HepG2 (cell line): ENCODE data around the gene VIPR1. TPM values are rescaled to one million over a fixed set of nuclear protein-coding genes. Genes with fewer than 3 reads are reported as not detected.

ENCODE experiments used
- ATAC-seq: fragments of 200-7000 bp; cut with Tn5 transposase; 3 replicates; pipeline ENCODE4 v1.9.1; 2020; ENCODE audit warnings: mild to moderate bottlenecking, moderate library complexity
- BruUV-seq: library from RNA; stranded (reverse); fragments of 400-500 nt; replicated peaks from 2 replicates; lab custom pipeline; 2021; lab: Mats Ljungman, UMichigan
- CTCF ChIA-PET: fragments of 300-600 bp; formaldehyde crosslinking; extraction: SDS; loops from one replicate; lab custom pipeline; 2021; ENCODE audit warnings: low total read pairs, inconsistent platforms, low intra/inter-chr PET ratio; lab: Yijun Ruan, JAX
- POLR2A ChIA-PET: fragments of 350-600 bp; sonication (Branson Sonifier 250); formaldehyde crosslinking; loops from one replicate; lab custom pipeline; 2020; ENCODE audit warnings: antibody characterized with exemption, inconsistent platforms; lab: Yijun Ruan, JAX
- DNase-seq: peaks from one replicate; pipeline ENCODE4 v3.0.0-alpha.2; 2015; ENCODE audit warnings: low spot score
- FAIRE-seq: peaks from 3 replicates; lab custom pipeline; 2011; peaks lifted over from hg19 to GRCh38; lab: Jason Lieb, UNC
- H2AFZ ChIP-seq: one replicate; pipeline ENCODE4 v1.6.1; 2011; ENCODE audit warnings: low read length, inconsistent platforms
- H3K27ac ChIP-seq: fragments of 300-600 bp; 3 replicates; pipeline ENCODE4 v1.8.0; 2011; ENCODE audit warnings: mixed run types, mild to moderate bottlenecking, mixed read lengths, low read length, inconsistent platforms; ENCODE audit not compliant: insufficient read depth; ENCODE audit errors: extremely low read length
- H3K27me3 ChIP-seq, 2 experiments: fragments of 200-600 bp in 1 of 2; 2 replicates in 1 of 2; 3 replicates in 1 of 2; pipeline versions ENCODE4 v1.6.0 to v1.8.0; 2011; ENCODE audit warnings: low read length in 2 of 2, mild to moderate bottlenecking in 2 of 2, moderate library complexity in 2 of 2, inconsistent platforms in 1 of 2; ENCODE audit not compliant: insufficient read depth in 2 of 2, control insufficient read depth in 1 of 2
- H3K36me3 ChIP-seq, 2 experiments: fragments of 200-600 bp in 1 of 2; replicated peaks in 1 of 2; 2 replicates in 1 of 2; 3 replicates in 1 of 2; pipeline versions ENCODE4 v1.5.1 to v1.8.0; 2011; ENCODE audit warnings: low read length in 2 of 2, inconsistent platforms in 1 of 2; ENCODE audit not compliant: insufficient read depth in 2 of 2, control insufficient read depth in 1 of 2
- H3K4me1 ChIP-seq: 2 replicates; pipeline ENCODE4 v1.5.1; 2012; ENCODE audit warnings: low read length, inconsistent platforms; ENCODE audit not compliant: insufficient read depth
- H3K4me2 ChIP-seq: 2 replicates; pipeline ENCODE4 v1.6.0; 2011; ENCODE audit warnings: low read depth, low read length, inconsistent platforms
- H3K4me3 ChIP-seq, 3 experiments: fragments of 200-600 bp in 1 of 3; sonication (generic), shearing (Covaris generic) in 1 of 3; replicated peaks in 1 of 3; 2 replicates each; pipeline ENCODE4 v1.5.1; 2011 to 2016; ENCODE audit warnings: low read length in 3 of 3, inconsistent platforms in 2 of 3, low read depth in 2 of 3, mild to moderate bottlenecking in 2 of 3, control low read depth in 1 of 3, mixed read lengths in 1 of 3; ENCODE audit not compliant: insufficient read depth in 1 of 3
- H3K79me2 ChIP-seq: one replicate; pipeline ENCODE4 v1.6.1; 2011; ENCODE audit warnings: low read length, inconsistent platforms; ENCODE audit not compliant: insufficient read depth
- H3K9ac ChIP-seq: 2 replicates; pipeline ENCODE4 v1.6.0; 2011; ENCODE audit warnings: mild to moderate bottlenecking, low read depth, low read length, inconsistent platforms; ENCODE audit not compliant: insufficient read depth
- H3K9me3 ChIP-seq: 2 replicates; pipeline ENCODE4 v1.5.1; 2012; ENCODE audit warnings: mild to moderate bottlenecking, low read length
- H4K20me1 ChIP-seq: 2 replicates; pipeline ENCODE4 v1.6.0; 2011; ENCODE audit warnings: inconsistent platforms, mild to moderate bottlenecking, low read length, moderate library complexity; ENCODE audit not compliant: insufficient read depth
- BCL6 ChIP-seq: IDR thresholded peaks from 2 replicates; pipeline ENCODE4 v1.6.1; 2016; ENCODE audit warnings: missing genetic modification reagents, missing compliant biosample characterization
- FOXP1 ChIP-seq, 2 experiments: fragments of 450-650 bp in 1 of 2; IDR thresholded peaks; 2 replicates each; pipeline ENCODE4 v1.6.1; 2017 to 2018; ENCODE audit warnings: antibody characterized with exemption in 1 of 2
- HHEX ChIP-seq: IDR thresholded peaks from 2 replicates; pipeline ENCODE4 v1.6.1; 2016; ENCODE audit warnings: control low read depth
- KDM5B ChIP-seq: sonication (generic); formaldehyde crosslinking; IDR thresholded peaks from 2 replicates; pipeline ENCODE4 v1.4.0; 2020; ENCODE audit warnings: missing genetic modification reagents, mild to moderate bottlenecking, borderline replicate concordance
- KLF13 ChIP-seq: sonication (generic); formaldehyde crosslinking; IDR thresholded peaks from 2 replicates; pipeline ENCODE4 v1.4.0; 2020; ENCODE audit warnings: mild to moderate bottlenecking, missing genetic modification reagents
- NFKB2 ChIP-seq: sonication (generic); formaldehyde crosslinking; IDR thresholded peaks from 2 replicates; pipeline ENCODE4 v1.4.0; 2020; ENCODE audit warnings: missing genetic modification reagents, borderline replicate concordance
- NR1H2 ChIP-seq: sonication (generic); formaldehyde crosslinking; IDR thresholded peaks from 2 replicates; pipeline ENCODE4 v1.8.1; 2022; ENCODE audit warnings: low read depth, missing genetic modification reagents, borderline replicate concordance
- RXRB ChIP-seq: IDR thresholded peaks from 2 replicates; pipeline ENCODE4 v1.6.1; 2016; ENCODE audit warnings: borderline replicate concordance, missing genetic modification reagents, missing compliant biosample characterization
- ZBTB7B ChIP-seq: sonication (generic); formaldehyde crosslinking; IDR thresholded peaks from 2 replicates; pipeline ENCODE4 v1.4.0; 2020; ENCODE audit warnings: missing genetic modification reagents
- ZNF768 ChIP-seq: sonication (generic); formaldehyde crosslinking; IDR thresholded peaks from 2 replicates; pipeline ENCODE4 v1.4.0; 2020; ENCODE audit warnings: missing genetic modification reagents
- ZSCAN21 ChIP-seq: sonication (generic); formaldehyde crosslinking; IDR thresholded peaks from 2 replicates; pipeline ENCODE4 v1.8.0; 2022; ENCODE audit warnings: mild to moderate bottlenecking, missing genetic modification reagents, moderate library complexity, borderline replicate concordance
- in situ Hi-C: cut with HindIII; loops from 2 replicates; pipeline ENCODE4 v1.10.0; 2017; ENCODE audit warnings: low pct_unique_long_range_greater_than_20kb; ENCODE audit not compliant: extremely low pct_ligation_motif_present
- intact Hi-C: fragments of 100-400 bp; cut with micrococcal nuclease; formaldehyde crosslinking; loops from one replicate; pipeline ENCODE4 v1.10.0; 2022; ENCODE audit not compliant: unreplicated experiment
- polyA plus RNA-seq, 8 experiments: library from polyadenylated mRNA; depleted of rRNA in 3 of 8; stranded (reverse) in 7 of 8; unstranded in 1 of 8; fragments of >200 nt; fragmentation: Illumina TruSeq in 4 of 8; extraction: Trizol in 4 of 8; gene quantifications; 2 replicates each; pipeline versions ENCODE4 v1.2.1 to v1.2.3, GENCODE V29; 2011 to 2016; ENCODE audit warnings: low read depth in 4 of 8, missing spikeins in 1 of 8, mixed read lengths in 1 of 8; ENCODE audit not compliant: insufficient read depth in 1 of 8
- total RNA-seq, 5 experiments: library from RNA; depleted of rRNA; stranded (reverse); fragments of >200 nt; fragmentation: Illumina TruSeq; extraction: Trizol; gene quantifications; 2 replicates each; pipeline ENCODE4 v1.2.3, GENCODE V29; 2016; ENCODE audit warnings: low read depth in 1 of 5
- TF ChIP-seq, protein P1 (sequence below): IDR thresholded peaks from 2 replicates; pipeline ENCODE4 v1.6.1; 2016
- TF ChIP-seq, protein P2 (sequence below): sonication (generic); formaldehyde crosslinking; IDR thresholded peaks from 2 replicates; pipeline ENCODE4 v1.4.0; 2020; ENCODE audit warnings: mild to moderate bottlenecking, missing genetic modification reagents, borderline replicate concordance
- TF ChIP-seq, protein P3 (sequence below), 2 experiments: sonication (generic) in 1 of 2; formaldehyde crosslinking in 1 of 2; IDR thresholded peaks; 2 replicates each; pipeline versions ENCODE4 v1.4.0 to v1.6.1; 2016 to 2020; ENCODE audit warnings: borderline replicate concordance in 1 of 2, low read depth in 1 of 2, mild to moderate bottlenecking in 1 of 2, missing genetic modification reagents in 1 of 2

VIPR1 gene
- total and polyA plus RNA-seq, 2 of the 13 experiments (the other 11 are each of a cell fraction or from before 2014, with no cell fraction given), result 0.04 to 0.11 TPM

DNA sequence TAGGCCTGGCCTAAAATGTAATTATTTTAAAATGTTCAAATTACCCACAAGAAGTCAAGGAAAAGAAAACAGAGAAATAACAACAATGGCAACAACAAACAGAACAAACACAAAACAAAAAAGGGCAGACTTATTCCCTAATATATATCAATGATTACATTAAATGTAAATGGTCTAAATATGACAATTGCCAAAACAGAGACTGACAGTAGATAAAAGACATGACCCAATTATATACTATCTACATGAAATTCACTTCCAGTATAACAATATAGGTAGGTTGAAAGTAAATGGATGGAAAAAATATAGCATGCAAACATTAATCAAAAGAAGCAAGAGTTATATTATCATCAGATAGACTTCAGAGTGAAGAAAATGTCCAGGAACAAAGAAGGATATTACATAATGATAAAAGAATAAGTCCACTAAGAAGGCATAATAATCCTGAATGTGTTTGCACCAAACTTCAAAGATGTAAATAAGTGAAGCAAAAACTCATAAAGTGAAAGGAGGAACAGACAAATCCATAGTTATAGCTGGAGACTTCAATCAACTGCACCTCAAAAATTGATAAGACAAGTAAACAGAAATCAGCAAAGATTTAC, 72.8 kb downstream of the VIPR1 start:
- Histone ChIP-seq H3K4me1 (peaks cover 8% of the 10 kb centered on the region), H3K79me2 (peaks cover 33% of the 10 kb centered on the region), H4K20me1 (no peaks in the 10 kb centered on the region), H3K36me3 (peaks cover 0 to 5% of the 10 kb centered on the region in 2 experiments; a peak in 1 of 5 replicates), H2AFZ (no peak overlapping the region), H3K27ac (no peak overlapping the region), H3K4me2 (no peak overlapping the region), H3K27me3 (no peaks in the 10 kb centered on the region), H3K9me3 (no peaks in the 10 kb centered on the region), H3K4me3 (no peak overlapping the region), H3K9ac (no peak overlapping the region)
- DNase-seq, result no peak
- intact Hi-C loops, result no loop called here
- FAIRE-seq, result no peak
- TF ChIP-seq HHEX, result no peak
- no peak for TF ChIP-seq ZSCAN21 (CRISPR knock-in tag)
- TF ChIP-seq ZNF768 (CRISPR knock-in tag), result no peak
- TF ChIP-seq, protein P1, sequence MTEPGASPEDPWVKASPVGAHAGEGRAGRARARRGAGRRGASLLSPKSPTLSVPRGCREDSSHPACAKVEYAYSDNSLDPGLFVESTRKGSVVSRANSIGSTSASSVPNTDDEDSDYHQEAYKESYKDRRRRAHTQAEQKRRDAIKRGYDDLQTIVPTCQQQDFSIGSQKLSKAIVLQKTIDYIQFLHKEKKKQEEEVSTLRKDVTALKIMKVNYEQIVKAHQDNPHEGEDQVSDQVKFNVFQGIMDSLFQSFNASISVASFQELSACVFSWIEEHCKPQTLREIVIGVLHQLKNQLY (CRISPR knock-in tag), result no peak
- TF ChIP-seq NR1H2 (CRISPR knock-in tag), result no peak
- TF ChIP-seq, protein P2, sequence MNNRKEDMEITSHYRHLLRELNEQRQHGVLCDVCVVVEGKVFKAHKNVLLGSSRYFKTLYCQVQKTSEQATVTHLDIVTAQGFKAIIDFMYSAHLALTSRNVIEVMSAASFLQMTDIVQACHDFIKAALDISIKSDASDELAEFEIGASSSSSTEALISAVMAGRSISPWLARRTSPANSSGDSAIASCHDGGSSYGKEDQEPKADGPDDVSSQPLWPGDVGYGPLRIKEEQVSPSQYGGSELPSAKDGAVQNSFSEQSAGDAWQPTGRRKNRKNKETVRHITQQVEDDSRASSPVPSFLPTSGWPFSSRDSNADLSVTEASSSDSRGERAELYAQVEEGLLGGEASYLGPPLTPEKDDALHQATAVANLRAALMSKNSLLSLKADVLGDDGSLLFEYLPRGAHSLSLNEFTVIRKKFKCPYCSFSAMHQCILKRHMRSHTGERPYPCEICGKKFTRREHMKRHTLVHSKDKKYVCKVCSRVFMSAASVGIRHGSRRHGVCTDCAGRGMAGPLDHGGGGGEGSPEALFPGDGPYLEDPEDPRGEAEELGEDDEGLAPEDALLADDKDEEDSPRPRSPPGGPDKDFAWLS (CRISPR knock-in tag), result no peak
- no peak for TF ChIP-seq KDM5B (CRISPR knock-in tag)
- no peak for TF ChIP-seq ZBTB7B (CRISPR knock-in tag)
- no peak for TF ChIP-seq NFKB2
- TF ChIP-seq KLF13, result no peak
- TF ChIP-seq RXRB (CRISPR knock-in tag), result no peak
- no peak for TF ChIP-seq BCL6 (CRISPR knock-in tag)
- no peak for TF ChIP-seq FOXP1 (IDR thresholded peaks at IDR 0.05)
- TF ChIP-seq FOXP1 (CRISPR knock-in tag; IDR thresholded peaks at IDR 0.05), result no peak
- TF ChIP-seq, protein P3, sequence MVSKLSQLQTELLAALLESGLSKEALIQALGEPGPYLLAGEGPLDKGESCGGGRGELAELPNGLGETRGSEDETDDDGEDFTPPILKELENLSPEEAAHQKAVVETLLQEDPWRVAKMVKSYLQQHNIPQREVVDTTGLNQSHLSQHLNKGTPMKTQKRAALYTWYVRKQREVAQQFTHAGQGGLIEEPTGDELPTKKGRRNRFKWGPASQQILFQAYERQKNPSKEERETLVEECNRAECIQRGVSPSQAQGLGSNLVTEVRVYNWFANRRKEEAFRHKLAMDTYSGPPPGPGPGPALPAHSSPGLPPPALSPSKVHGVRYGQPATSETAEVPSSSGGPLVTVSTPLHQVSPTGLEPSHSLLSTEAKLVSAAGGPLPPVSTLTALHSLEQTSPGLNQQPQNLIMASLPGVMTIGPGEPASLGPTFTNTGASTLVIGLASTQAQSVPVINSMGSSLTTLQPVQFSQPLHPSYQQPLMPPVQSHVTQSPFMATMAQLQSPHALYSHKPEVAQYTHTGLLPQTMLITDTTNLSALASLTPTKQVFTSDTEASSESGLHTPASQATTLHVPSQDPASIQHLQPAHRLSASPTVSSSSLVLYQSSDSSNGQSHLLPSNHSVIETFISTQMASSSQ (IDR thresholded peaks at IDR 0.05; ENCODE audit: low read depth), result no peak
- TF ChIP-seq, protein P3 (CRISPR knock-in tag; IDR thresholded peaks at IDR 0.05; ENCODE audit: borderline replicate concordance), result no peak
- no TSS peak for BruUV-seq
- CTCF ChIA-PET, result no interaction called here
- in situ Hi-C loops, result no loop called here
- POLR2A ChIA-PET, result interaction anchor here (2.9 kb wide), 1 partner anchor 25 kb away, joined by 8 read pairs; the partner anchor contains the start of gene NKTR
- no peak for ATAC-seq
